SKM-1 treated with dmso at 0.1 percent for 144 hours (cell line): ENCODE measurements around the gene ZYG11A.

Experiments
- DNase-seq: peaks from one replicate; lab custom pipeline; 2025; ENCODE audit not compliant: unreplicated experiment; lab: John Stamatoyannopoulos, UW

The ZYG11A gene

DNA sequence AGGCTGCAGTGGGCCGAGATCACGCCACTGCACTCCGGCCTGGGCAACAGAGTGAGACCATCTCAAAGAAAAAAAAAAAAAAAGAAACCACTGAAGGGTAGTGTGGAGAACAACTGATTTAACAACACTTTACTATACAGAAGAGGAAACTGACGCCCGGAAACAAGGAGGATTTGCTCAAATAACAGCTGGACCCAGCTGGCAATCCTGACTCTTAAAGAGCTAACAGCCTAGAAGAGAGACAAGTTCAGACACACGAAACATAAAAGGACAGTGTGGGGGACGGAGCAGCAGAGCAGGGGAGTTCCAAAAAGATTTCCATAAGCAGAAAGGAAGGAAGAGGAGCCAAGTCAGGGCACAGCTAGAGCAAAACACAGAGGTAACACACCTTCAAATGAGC, 74.6 kb downstream of the ZYG11A start:
- DNase-seq: no peak

DNA sequence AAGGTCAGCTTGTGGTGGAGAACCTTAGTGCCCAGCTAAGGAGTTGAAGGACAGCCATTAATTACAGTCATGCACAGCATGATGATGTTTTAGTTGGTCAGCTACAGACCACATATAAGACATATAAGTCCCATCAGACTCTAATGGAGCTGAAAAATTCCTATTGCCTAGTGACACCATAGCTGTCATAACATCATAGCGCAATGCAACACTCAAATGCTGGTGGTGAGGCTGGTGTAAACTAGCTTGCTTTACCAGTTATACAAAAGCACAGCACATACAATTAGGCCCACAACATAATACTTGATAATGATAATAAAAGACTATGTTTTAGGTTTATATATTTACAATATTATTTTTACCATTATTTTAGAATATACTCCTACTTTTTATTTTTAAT, 75.0 kb downstream of the ZYG11A start:
- no peak for DNase-seq

DNA sequence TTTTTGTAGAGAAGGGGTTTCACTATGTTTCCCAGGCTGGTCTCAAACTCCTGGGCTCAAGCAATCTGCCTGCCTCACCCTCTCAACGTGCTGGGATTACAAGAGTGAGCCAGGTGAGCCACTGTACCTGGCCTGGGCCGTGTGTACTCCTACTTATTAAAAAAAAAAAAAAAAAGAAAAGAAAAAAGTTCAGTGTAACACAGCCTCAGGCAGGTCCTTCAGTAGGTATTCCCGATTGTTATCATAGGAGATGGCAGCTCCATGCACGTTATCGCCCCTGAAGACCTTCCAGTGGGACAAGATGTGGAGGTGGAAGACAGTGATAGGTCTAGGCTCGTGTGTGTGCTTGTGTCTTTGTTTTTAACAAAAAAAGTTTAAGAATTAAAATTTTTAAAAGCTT, 75.6 kb downstream of the ZYG11A start:
- no peak for DNase-seq

DNA sequence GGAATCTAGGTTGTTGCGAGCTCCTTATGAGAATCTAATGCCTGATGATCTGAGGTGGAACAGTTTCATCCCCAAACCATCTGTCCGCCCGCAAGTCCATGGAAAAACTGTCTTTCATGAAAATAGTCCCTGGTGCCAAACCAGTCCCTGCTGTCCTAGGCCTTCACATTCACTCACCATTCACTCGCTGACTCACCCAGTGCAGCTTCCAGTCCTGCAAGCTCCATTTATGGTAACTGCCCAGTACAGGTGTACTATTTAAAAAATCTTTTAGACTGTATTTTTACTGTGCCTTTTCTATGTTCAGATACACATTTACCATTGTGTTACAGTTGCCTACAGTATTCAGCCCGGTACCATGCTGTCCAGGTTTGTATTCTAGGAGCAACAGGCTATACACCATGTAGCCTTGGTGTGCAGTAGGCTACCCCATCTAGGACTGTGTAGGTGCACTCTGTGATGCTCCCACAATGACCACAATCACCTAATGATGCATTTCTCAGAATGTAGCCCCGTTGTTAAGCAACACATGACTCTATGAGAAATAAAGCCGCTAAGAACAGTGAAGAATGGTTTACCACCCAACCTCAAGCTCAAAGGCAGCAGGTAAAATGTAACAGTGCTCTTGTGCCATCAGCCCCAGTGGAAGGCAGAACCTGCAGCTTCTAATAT, 76.6 kb downstream of the ZYG11A start:
- no peak for DNase-seq

DNA sequence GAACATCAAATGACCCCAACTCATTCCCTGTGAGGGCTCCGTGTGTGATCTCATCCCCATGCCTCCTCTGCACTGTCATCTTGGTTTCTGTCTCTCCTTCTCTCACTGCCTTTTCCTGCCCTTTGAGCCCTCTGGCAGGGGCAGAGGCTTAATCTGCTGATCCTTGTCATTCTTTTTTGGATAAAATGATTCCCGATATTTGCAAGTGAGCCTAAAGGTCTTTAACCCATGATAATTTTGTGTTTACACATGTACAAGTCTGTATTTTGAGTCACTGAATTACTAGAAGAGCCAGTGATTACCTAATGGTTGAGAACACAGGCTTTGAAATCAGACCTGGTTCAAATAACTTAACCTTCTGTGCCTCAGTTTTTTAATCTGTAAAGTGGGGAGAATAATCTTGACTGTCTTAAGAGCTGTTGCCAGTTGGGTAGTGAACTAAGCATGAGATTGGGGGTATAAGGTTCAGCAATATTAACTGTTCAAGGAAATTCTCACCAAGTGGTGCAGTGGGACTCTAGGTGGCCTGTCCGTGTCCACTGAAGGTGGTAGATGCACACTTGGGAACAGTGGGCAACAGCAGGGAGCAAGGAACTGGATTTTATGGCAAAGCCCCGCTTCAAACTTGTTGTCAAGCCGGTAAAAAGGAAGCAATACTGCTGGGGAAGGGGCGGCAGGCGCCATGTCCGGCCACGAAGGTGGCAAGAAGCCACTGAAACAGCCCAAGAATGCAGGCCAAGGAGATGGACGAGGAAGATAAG, 77.3 kb downstream of the ZYG11A start:
- no peak for DNase-seq

DNA sequence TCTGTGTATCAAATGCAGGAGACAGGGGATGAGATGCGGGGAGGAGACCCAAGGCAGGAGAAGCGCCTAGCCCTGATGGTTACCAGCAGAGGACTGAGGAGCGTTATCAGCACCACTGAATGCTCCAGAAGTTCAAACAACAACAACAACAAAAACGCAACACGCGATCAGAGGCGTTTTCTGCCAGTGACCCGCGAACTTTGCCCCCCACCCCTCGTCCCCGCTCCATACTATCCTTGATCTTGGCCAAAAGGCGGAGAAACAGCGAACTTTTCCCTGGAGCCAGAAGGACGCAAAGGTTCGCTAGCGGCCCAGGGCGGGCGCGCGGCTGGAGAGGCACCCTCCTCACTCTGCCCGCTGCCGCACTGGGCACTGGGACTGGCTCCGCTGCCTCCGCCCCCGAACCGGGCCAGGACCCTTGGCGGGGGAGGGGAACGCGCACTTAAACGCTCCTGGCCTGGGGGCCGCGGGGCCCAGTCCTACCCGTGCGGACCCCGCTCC, 78.3 kb downstream of the ZYG11A start:
- DNase-seq: no peak

DNA sequence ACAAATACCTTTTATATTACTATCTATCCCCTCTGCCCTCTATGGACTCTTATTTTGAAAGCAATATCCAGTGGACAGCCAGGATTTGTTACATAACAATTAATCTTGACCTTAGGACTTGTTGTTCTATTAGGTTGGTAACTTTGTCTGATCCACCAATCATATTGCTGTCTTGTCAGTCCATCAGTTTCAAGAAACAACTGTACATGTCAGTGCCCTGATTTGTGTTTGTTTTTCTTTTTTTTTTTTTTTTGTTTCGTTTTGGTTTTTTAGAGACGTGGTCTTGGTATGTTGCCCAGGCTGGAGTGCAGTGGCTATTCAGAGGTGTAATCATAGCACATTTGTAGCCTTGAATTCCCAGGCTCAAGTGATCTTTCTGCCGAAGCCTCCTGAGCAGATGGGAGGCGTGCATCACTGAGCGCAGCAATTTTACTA, 83.0 kb downstream of the ZYG11A start:
- DNase-seq: no peak

DNA sequence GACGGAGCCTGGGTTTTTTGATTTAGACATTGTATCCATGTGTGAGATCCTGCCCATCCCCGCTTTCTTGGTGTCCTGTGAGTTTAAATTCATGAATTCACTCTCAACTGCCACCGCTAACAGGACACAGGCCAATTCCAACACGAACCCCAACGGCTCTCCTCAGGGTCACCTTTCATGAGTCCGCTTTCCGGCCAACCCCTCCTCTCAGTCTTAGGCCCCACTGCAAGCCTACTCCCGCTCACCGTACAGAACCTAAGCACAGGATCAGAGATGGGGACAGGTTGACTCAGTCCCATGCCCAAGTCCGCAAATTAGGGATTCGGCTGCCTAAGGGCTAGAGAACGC, 84.3 kb downstream of the ZYG11A start:
- DNase-seq: no peak

DNA sequence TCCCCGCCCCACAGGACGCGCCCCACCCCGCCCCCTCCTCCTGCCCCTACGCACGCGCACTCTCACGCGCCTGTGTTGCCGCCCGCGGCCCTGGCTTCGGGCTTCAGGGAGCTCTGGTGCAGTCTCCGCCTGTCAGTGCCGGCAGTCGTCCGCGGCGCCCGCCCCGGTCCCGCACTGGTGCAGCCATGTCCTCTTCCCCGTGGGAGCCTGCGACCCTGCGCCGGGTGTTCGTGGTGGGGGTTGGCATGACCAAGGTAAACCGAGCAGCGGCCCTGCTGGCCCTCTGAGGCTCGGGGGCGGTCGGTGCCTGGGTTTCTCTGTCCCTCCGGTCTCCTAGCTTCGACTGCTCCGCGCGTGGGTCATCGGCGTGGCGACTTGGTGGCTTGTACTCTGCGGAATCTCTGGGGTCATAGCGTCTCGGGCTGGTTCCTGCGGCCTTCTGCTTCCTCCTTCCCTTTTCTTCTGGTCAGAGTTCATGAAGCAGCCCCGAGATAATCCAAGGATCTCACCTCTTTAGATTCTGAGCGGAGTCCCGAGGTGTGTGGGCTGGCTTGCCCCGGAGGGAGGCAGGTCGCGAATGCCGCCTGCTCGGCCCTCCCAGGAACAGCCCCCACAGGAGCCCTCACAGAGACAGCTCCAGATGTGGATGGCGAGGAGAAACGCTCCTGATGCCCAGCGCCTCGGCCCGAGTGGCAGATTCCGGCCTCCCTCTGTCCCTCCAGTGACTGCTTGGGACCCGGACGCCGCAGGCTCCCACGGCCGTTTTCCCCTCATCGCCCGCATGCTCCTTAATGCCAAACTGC, 84.9 kb downstream of the ZYG11A start, which contains the start of gene SCP2:
SCP2 (plus strand) TSS at position 65 of the 803 bp plus-strand sequence; CDS start at position 186, 121 bp downstream.
- peak; percentile 37 for DNase-seq

DNA sequence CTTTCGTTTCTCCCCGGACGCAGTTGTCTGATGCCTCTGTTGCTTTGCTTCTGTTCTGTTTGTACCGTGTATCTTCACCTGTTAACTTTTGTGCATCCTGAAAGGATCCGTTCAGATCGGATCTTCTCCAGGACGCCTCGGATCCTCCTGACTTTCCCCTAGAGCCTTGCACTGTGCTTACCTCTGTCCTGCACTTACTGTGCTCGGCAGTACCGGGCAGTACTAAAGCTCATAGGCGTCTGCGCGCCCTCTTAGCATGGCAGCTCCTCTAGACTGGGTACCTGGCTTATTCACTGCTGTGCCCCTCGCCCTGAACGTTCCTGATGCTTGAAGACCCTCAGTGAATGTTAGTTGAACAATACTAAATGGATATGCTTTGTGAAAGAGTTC, 85.5 kb downstream of the ZYG11A start:
- no peak for DNase-seq

DNA sequence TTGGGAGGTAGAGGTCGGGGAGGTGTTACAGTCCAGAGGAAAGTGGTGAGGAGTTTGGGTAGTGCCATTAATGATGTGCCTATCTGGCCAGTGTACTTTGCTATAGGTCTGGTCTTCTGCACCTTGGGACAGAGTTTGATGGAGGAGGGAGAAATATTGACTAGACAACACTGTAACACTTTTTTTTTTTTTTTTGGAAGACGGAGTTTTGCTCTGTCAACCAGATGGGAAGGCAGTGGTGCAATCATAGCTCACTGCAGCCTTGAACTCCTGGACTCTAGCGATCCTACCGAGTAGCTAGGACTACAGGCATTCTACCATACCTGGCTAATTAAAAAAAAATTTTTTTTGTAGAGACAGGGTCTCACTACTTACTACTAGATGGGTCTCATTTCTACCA, 86.5 kb downstream of the ZYG11A start:
- no peak for DNase-seq

DNA sequence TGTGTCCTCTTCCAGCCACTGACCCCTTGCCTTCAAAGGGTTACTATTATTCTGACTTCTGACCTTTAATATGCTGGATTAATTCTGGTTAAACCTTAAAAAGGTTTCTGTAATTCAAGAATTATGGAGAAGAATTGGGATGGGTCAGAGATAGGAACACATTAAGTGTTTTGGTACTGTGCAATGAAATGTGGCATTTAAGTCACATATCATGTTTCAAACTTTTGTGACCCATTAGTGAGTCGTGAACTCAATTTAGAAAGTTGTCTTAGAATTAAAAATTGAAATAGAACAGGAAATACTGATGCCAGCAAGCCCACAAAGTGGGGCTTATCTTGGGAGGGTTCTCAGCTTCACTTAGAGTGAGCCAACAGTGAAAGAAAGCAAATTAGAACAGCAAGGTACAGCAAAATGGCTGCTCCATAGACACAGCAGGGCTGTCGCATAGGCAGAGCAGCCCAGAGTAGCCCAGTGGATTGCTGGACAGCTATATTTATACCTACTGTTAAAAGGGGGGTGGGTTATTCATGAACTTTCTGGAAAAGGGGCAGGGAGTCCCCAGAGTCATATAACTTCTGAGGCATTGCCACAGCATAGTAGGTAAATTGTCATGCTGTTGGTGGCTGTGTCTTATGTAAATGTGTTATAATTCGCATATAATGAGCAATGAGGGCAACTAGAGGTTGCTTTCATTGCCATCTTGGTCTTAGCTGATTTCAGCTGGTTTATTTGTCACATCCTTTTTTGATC, 95.0 kb downstream of the ZYG11A start:
- no peak for DNase-seq

DNA sequence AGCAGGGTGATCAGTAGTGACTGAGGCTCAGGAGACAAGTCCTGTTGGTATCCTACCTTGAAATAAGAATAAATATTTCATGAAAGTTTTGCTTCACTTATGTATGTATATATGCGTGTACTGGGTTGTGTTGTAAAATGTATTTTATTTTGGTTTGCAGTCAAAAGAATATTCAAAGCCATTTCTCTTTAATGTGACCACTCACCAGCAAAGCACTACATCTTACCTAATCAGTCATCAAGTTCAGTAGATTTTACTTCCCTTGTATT, 95.6 kb downstream of the ZYG11A start:
- no peak for DNase-seq

DNA sequence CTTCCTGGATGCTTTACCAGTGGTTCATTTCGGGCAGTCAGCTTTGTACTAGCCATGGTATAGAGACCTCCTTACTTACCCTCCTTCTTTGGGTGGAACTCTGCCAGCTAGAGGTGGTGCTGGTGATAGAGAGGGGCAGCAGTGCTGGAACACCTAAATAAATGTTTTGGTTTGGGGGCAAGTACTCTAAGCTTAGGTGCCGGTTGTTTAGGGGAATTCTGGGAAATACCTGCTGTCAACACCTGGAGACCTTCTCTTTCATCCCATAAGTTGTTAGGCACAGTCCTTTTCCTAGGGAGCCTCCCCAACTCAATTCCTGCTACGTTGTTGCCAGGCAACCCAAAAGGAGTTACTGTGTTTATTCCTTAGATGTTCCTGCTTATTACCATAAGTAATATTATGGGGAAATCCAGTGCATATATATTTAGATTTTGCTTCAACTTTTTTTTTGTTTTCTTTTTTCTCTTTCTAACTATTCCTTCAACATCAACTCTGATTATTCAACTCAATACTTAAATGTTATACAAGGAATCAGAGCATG, 101.4 kb downstream of the ZYG11A start:
- DNase-seq: no peak

DNA sequence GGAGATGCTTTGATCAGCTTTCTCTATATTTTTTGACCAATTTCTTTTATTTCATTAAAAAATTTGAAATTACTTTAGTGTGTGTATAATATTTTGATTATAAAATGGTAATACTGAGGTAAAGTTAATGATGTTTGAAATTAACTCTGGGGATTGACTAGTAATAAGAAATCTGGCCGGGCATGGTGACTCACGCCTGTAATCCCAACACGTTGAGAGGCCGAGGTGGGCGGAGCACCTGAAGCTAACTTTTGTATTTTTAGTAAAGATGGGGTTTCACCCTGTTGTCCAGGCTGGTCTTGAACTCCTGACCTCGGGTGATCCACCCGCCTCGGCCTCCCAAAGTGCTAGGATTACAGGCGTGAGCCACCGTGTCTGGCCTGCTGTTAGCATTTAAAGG, 102.0 kb downstream of the ZYG11A start:
- DNase-seq: no peak
